ENCODE measurements around the gene SFPQ.
"Not testable (repeated sequence)": the region's sequence is repeated elsewhere in the genome, so short reads cannot be mapped to it uniquely, and the experiment has no call there.

The SFPQ gene

GRCh38 chr1:35187816-35188342 lies 5.1 kb downstream of the SFPQ start:
- DNase-seq = no peak

- no peak for DNase-seq
Measured at GRCh38 chr1:35186239-35186638, 6.7 kb downstream of the SFPQ start.

- no peak for DNase-seq
Measured at GRCh38 chr1:35185200-35185599, 7.7 kb downstream of the SFPQ start.

- DNase-seq = no peak
Measured at GRCh38 chr1:35184495-35185199, 8.3 kb downstream of the SFPQ start.

- no peak for DNase-seq
Measured at GRCh38 chr1:35181790-35182455, 11.0 kb downstream of the SFPQ start.

GRCh38 chr1:35180776-35181374 lies 12.1 kb downstream of the SFPQ start:
- DNase-seq = no peak

GRCh38 chr1:35179908-35180307 lies 13.0 kb downstream of the SFPQ start:
- DNase-seq = no peak

- no peak for DNase-seq
Measured at GRCh38 chr1:35178874-35179380, 14.0 kb downstream of the SFPQ start.

- no peak for DNase-seq
Measured at GRCh38 chr1:35178295-35178695, 14.7 kb downstream of the SFPQ start.

- no peak for DNase-seq
Measured at GRCh38 chr1:35177237-35177786, 15.6 kb downstream of the SFPQ start.

GRCh38 chr1:35175602-35176001 lies 17.3 kb downstream of the SFPQ start:
- DNase-seq = no peak

GRCh38 chr1:35175098-35175576 lies 17.8 kb downstream of the SFPQ start:
- no peak for DNase-seq

- peak in 1 of 3 experiments; percentile 34 for DNase-seq
Measured at GRCh38 chr1:35173909-35174540, 18.9 kb downstream of the SFPQ start.

- no peak for DNase-seq
Measured at GRCh38 chr1:35173491-35173890, 19.5 kb downstream of the SFPQ start.

GRCh38 chr1:35172022-35172421 lies 20.9 kb downstream of the SFPQ start:
- DNase-seq = no peak

GRCh38 chr1:35171579-35171978 lies 21.4 kb downstream of the SFPQ start:
- no peak for DNase-seq

- no peak for DNase-seq
Measured at GRCh38 chr1:35164893-35165292, 28.1 kb downstream of the SFPQ start.

- DNase-seq = no peak
Measured at GRCh38 chr1:35151220-35151619, 41.7 kb downstream of the SFPQ start.

- not testable (repeated sequence) for DNase-seq
Measured at GRCh38 chr1:35145892-35146549, 46.9 kb downstream of the SFPQ start.

GRCh38 chr1:35143737-35144508 lies 49.0 kb downstream of the SFPQ start:
- DNase-seq = no peak

- not testable (repeated sequence) for DNase-seq
Measured at GRCh38 chr1:35142728-35143127, 50.2 kb downstream of the SFPQ start.
